Daoy (cell line): ENCODE measurements around the gene NREP. TPM values are rescaled to one million over a fixed set of nuclear protein-coding genes. Genes with fewer than 3 reads are reported as not detected.
"Not testable (repeated sequence)": the region's sequence is repeated elsewhere in the genome, so short reads cannot be mapped to it uniquely, and the experiment has no call there.

ENCODE experiments used
- DNase-seq: peaks from one replicate; pipeline ENCODE4 v3.0.0-alpha.2; 2015; ENCODE audit warnings: low read depth
- total RNA-seq: library from RNA; depleted of rRNA; stranded (reverse); fragments of >200 nt; shearing (Covaris generic); gene quantifications from 2 replicates; pipeline ENCODE4 v1.2.3, GENCODE V29; 2014

The NREP gene
- total RNA-seq, 1 experiment from 2014 or later, result 171 TPM

DNA sequence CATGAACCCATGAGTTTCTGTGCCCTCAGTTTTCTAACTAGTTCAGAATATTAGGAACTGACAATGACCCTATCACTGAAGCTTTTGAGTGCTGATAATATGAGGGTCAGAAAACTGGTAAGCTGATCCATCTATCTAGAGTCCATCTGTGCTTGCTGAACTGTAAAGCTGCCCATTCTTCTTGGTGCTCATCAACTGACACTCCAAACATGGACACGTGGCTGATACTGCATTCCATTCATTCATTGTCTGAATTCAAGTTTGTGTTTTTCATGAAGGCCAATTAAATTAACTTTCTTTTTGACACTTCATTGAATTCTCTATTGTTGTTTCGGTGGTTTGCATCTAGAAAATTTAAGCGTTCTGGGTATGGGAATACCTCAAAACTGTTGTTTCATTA, 17.6 kb downstream of the NREP start:
- no peak for DNase-seq

DNA sequence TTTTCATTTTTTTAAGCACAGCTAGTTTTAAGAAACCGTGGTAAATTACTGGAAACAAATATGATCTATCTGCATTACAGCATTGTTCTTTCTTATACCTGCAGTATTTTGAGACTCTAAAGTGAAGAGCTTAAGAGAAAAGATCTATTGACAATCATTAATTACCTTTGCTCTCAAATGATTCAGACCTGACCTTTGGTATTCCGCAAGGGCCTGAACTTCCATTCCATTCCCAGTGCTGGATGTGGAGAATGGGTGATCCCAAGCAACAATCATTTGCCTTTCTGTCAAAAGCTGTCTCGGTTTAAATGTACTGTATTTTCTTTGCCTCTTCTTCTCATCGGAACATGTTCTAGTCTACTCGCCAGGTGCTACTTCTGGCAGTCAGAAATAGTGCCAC, 18.9 kb downstream of the NREP start:
- DNase-seq, result no peak

DNA sequence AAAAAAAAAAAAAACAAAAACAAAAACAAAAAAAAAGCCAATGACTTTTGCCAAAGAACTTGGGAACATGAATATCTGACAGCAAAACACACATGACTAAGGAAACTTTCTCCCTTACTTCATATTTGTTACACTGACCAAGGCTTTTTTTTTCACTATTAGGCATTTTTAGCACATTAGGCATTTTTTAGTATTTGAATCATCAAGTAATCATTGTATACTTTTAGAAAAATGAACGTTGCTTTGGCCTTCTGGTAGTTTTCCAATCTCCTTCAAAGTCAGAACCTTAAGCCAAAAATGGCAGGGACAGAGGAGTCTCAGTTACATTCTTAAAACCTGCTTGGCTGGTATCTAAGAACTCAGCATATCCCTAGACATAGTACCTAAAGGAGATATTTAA, 19.3 kb downstream of the NREP start:
- no peak for DNase-seq

DNA sequence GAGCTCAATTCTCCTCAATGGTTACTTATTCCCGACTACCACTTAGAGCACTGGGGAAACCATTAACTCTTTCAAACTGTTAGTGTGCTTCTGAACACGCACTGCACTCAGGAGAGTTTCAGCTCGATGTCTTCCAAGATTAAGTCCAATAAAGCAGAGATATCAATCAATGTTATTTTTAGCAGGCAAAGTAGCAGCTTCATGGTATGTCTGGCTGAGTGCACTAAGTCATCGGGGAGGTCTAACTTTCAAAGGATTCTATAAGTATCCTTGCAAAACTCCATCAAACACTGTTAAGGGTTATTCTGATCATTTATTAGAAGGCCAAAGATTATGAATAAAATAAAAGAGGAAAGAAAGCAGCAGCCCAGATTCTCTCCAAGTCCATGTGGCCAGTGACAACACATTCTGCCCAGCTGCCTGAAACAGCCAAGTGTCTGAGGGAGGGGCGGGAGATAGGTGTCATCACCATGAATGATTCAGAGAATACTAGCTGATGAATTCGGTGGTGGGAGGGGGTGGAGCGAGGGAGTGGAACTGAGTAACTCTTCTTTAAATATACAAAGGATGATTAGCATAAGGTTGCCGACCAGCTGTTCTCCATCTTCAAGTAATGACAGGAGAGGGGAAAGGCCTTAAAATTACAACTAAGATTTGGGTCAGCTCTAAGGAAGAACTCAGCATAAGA, 21.3 kb downstream of the NREP start:
- DNase-seq, result peak; percentile 94

DNA sequence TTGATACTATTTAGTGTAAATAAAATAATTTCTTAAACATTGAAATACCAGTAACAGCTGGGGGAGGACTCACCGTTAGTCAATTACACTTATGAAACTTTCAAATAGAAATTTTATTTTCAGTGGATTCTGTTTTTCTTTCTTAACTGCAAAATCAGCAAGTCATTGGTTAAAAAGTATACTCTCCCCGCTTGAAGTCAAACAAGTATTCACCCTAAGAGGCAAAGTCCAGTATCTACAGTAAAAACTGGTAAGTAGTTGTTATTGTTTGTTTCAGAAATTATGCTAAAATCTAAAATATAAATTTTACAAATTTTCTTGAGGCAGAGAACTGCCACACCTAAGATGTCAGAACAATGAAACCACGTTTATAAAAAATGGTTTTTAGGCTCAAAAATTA, 22.4 kb downstream of the NREP start:
- no peak for DNase-seq

DNA sequence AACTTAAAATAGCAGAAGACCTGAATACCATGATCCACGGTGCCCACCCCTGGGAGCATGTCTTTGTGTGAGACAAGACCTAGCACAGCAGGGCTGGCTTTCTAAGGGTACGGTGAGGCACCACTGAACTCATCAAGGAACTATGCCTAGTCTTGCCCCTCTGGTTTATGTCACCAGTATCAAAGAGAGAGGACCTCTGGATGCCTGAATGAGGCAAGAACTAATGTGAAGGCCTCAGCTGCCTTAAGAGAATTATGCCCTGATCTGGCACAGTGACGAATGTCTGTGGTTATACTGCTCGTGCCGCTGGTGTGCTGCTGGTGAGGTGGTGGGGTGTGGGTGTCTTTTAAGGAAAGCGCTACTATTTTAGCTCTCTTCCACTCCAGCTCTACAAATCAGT, 23.0 kb downstream of the NREP start:
- peak; percentile 54 for DNase-seq

DNA sequence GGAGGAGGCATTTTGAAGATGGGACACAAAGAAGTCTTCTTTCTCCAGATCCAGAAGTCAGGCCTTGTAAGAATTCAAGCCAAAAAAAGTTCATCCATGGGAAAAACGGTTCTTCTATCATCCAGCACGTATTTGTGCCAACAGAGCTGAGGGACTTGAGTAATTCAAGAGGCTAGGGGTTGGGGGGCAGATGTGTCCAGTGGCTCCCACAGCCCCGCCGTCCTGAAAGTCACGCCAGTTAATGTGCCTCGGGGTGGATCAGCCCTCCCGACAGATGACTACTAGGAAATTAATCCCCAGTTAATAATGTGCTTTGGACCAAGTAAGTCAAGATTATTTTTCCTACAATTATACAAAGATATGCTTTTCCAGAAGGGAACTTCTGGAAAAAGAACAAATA, 23.4 kb downstream of the NREP start:
- DNase-seq, result no peak

DNA sequence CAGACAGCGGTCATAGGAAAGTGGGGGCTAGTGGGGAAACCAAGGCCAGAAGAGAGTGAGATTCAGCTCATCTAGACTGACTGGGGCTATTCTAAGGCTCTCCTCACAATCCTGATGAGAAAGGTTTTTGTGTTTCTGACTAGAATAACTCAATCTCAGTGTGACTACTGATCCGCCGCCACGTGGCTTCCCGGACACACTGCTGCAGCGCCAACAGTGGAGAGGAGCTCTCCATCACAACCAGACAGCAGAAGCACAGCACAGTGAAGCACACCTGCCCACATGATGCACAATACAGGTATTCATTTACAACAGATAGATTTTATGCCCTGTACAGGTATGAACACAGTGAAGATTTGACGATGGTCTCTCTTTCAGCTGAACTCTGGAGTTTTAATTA, 25.4 kb downstream of the NREP start:
- DNase-seq, result no peak

DNA sequence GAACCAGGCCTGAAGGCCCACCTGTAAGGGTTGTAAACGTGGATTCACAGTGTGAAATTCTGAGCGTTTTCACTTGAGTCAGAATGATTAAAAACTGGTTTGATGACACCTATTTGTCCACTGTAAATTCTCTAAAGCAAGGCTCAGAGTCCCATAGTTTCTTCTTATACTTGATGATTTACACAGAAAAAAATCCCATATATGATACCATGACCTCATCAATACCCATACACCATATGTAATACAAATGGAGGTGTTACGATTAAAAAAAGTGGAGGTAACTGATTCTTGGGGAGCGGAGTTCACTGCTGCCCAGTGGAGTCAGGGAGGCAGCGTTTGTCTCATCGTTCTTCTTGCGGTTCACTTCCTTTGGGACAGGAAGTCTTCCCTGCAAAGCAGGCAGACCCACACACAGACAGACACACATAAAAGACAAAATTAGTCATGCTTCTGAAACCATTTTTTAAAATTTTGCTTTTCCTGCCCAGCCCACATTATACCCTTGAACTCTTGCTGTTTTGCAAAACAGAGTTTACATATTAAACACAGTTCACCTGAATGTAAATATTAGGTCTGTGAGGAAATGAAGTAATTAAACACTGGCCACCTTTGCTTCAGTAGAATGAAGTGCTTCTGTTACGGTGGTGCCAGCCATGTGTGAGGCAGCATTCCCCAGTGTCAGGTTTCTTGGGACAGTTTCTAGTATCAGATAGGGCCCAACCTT, 26.2 kb downstream of the NREP start:
- no peak for DNase-seq

DNA sequence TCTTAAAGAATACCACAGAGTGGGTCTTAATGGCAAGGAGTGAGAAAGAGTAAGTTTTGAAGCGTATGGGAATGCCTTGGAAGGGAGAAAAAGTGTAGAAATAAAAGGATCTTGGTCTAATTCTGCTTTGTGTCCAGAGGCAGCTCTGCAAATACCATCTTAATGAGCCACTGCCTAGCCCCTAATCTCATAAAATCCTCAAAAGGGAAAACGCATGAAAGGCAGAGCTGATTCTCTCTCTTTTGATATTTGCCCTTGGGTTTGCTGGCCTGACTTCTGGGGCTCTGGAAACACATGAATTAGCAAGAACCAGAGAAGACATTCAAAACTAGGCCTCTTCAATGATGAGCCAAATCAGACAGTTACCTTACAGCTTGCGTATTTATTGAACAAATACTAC, 28.1 kb downstream of the NREP start:
- no peak for DNase-seq

DNA sequence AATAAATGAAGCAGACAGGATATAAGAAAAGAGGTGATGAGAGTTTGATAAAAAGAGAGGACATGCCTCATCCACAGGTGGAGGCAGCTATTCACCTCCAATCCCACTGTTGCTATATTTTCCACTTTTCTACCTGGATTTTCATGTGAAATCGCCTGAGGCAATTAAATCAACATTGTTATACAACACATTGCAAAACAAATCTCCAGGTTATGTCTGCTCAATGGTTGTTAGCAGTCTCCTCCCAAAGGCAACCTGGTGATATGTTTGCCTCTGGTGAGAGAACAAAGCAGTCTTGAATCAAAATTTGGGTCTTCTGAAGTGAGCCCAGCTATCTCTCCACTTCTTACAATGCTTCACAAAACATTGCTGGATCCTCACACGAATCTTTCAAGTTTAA, 30.0 kb downstream of the NREP start:
- no peak for DNase-seq

DNA sequence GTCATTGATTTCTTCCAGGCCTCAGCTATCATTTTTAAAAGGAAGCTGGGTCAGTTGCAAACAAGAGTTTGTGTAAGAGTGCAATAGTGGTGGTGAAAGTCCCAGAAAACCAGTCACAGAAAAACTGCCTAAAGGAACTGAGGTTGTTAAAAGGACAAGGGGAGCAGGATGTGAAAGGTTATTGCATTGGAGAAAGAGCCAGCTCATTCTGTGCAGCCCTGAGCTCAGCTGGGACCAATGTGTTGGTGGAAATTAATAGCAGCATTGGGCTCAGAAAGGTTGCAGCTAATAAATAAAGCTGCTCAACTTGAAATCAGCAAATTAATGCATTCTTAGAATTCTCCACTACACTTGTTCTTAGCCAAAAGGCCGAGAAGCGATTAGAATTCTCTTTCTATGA, 34.9 kb downstream of the NREP start:
- DNase-seq, result no peak

DNA sequence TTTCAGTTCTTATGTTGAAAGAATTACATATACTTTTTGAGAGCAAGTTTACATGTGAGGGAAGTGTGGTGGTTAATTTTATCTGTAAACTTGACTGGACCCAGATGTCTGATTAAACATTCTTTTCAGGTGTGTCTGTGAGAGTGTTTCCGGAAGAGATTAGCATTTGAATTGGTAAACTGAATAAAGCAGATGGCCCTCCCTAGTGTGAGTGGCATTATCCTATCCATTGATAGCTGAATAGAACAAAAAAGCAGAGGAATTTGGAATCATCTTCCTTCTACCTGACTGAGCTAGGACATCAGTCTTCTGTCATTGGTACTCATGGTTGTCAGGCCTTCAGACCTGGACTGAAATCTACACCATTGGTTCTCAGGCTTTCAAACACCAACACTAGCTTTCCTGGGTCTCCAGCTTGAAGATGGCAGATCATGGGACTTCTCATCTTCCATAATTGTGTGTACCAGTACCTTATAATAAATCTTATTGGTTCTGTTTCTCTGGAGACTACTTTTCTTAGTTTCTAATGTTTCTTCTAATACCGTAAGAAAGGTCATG, 36.6 kb downstream of the NREP start:
- no peak for DNase-seq

DNA sequence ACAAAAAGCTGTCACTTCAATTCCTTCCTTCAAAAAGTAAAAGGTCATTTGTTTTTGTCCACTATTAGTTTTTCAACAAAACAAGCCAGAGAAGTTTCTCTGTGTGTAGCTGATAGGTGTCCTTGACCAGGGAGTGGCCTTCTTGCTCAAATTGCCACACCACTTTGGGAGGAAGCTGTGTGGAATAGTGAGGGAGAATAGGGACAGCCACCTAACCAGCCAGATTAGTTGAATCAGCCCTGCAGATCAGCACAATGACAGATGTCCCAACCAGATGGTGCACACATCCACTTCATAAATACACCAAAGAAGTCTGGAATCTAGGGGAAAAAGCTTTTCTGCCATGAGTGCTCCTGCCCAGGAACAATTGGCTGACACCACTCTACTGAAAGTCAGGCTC, 37.2 kb downstream of the NREP start:
- no peak for DNase-seq

DNA sequence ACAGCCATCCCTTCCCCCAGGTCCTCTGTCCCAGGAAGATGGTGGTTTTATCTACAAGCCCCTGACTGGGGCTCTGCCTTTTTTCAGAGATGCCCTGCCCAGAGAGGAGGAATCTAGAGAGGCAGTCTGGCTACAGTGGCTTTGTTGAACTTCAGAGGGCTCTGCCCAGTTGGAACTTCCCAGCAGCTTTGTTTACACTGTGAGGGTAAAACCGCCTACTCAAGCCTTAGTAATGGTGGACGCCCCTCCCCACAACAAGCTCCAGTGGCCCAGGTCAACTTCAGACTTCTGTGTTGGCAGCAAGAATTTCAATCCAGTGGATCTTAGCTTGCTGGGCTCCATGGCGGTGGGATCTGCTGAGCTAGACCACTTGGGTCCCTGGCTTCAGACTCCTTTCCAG, 40.2 kb downstream of the NREP start:
- not testable (repeated sequence) for DNase-seq

DNA sequence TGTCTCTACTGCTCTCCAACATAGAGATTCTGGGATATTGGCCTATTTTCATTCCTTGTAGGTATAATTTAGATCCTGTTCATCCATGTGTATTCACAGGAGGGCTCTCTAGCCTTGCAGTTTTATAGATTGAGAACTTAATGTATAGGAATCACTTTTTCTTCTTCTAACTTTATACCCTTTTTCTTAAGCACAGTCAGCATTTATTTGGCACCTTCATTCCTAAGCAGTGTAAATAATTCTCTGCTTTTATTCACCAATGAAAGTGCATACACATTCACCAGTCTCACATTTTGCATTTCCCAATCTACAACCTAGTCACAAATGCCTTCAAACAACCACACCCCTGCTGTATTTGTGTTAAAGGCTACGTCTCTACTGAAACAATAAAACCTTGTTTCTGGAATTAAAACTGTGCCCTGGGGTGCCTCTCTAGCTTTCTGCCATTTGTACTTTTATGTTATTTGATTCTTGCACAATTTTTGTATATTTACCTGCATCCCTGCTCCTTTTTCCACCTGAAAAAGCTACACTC, 49.3 kb downstream of the NREP start:
- no peak for DNase-seq

DNA sequence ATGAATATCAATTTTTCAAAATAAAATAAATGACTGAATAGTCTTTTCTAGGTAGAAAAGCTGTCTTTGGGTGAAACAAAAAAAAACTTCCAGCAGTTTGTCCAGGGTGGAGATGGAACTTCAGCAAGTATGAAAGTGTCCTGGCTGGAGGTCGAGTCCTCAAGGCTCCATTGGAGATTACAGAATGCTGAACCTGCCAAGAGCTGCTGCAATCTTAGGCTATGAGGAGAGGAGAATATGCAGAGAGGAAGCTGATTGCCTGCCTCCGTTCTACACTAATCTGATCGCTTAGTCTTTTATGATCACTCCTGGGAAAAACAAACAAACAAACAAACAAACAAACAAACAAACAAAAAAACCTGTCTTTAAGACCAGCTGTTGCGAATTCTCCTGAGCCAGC, 50.6 kb downstream of the NREP start:
- no peak for DNase-seq

DNA sequence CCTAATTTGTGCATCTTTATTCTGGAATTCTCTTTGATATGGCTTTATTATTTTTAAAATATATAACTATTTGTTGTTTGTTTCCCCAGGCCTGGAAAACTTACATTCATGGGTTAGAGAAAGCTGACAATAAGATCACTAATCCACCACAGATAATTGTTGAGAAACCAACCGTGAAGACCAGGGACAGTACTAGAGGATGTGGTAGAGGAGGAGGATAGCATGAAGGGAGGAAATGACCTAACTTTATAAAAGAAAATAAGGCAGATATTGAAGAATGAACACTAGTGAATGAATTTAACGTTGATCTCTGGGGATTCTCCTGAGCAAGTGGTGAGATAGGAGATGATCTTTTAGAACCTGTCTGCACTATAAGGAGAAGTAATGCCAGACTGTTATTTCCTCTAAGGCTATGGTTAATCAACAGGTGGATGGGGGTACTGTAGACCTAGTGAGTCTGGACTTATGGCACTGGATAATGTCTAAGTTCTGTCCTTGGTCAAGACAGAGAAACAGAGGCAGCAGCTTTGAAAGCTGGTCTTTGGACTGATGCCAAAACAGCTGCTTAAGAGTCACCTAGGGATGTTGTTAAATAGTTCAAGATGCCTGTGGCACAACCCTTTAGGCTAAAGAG, 52.4 kb downstream of the NREP start:
- no peak for DNase-seq

DNA sequence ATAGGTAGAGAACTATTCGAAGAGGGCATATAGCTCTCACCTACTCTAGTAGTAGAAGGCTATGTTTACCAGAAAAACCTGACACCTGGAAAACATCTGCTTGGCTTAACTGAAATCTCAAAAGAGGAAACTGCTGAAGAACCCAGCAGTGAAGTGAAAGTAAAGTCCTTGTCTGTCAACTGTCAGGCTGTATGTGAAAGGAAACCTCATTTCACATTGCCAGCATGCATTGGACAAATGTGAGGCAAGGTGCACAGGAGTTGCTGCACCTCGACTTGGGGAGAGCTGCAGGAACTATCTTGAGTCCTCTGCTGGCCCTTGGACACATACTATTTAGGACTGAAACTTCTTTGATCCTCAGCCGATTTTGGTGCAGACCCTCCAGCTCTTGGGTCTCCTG, 53.3 kb downstream of the NREP start:
- DNase-seq, result no peak

DNA sequence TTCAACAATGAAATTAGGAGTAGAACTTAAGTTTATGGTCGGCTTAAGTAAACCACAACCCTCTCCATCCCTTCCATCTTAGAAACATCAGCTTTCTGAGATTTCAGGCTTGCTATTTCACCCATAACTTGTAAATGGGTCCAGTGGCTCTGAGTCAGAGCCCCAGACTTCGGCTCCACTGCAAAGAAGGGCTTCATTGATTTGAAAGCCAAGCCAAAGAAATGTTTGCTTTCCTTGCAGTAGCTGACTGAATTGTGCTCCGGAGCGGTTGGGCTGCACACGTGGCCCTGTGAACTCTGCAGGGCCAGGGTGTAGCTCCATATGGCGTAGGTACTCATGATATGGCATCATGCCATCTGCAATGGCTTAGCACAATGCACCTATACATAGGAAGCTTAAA, 57.0 kb downstream of the NREP start:
- peak; percentile 64 for DNase-seq

DNA sequence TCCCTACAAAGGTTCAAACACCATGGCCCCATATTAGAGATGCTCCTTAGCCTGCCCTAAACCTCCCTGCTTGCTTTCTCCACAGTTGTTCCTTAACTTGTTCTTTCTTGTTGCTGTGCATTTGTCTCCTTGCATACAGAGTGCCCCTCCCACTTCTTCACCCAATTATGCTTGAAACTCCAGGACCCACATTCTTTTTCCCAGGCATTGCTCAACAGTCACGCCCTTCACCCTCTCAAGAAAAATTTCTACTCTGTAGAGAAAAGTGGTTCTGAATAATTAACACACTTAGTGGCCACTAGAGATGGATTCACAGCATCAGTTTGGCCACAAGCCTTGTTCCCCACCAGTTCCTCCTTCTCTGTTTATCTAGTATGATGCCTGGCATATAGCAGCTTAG, 57.7 kb downstream of the NREP start:
- no peak for DNase-seq

DNA sequence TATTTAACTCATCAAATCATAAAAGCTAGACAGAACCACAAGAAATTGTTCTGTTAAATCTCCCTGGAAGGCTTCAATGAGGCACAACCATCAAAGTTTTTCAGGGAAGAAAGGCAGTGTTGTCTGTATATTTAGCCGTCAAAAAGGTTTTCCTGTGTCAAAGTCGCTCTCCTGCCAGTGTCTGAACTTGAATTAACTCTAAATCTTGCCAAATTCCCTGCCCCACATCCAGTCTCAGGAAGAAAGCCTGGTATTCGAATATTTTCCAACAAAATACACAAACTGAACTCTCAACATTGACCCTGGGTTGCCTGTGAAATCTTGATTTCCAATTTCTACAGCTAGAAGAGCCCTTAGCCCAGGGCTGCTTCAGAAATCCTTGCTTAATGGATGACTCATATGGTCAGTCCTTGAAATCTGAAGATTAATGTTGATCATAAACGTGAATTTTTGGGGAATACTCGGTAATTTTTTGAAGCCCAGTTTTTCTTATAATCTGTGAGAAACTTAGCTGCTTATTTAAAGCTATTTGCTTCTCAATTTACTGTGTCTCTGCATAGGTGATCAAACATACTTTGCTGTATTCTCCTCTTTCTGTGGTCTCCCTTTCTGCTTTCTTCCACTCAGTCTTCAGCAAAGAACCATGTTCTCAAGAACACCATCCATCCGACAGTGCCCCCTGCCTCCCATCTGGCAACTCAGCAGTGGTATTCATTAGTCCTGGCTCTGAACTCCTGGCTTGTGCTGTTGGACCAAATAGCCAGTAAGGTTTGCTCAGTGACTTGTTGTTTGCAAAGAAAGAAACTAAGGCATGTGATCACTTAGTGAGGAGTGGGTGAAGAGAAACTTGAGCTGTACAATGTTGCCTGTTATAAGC, 58.9 kb downstream of the NREP start:
- peak; percentile 69 for DNase-seq
